Transverse colon (tissue), 4 donors: ENCODE data around the gene ATF2. TPM values are rescaled to one million over a fixed set of nuclear protein-coding genes. Genes with fewer than 3 reads are reported as not detected.

Experiments
- DNase-seq: peaks from one replicate; pipeline ENCODE4 v3.0.0-alpha.2; 2019
- H3K27ac ChIP-seq, 4 donors: fragments of 200-600 bp; sonication (generic); 2 replicates each; pipeline ENCODE4 v1.5.1; 2016 to 2018; ENCODE audit warnings: inconsistent platforms in 4 of 4
- H3K27me3 ChIP-seq: fragments of 200-600 bp; sonication (generic); 2 replicates; pipeline ENCODE4 v1.5.1; 2017; ENCODE audit warnings: inconsistent platforms
- H3K36me3 ChIP-seq, 4 donors: fragments of 200-600 bp; sonication (generic); 2 replicates each; pipeline ENCODE4 v1.5.1; 2017 to 2019; ENCODE audit warnings: inconsistent platforms in 4 of 4
- H3K4me1 ChIP-seq, 4 donors: fragments of 200-600 bp; sonication (generic); 2 replicates each; pipeline ENCODE4 v1.5.1; 2017 to 2020; ENCODE audit warnings: inconsistent platforms in 4 of 4
- H3K4me3 ChIP-seq, 4 donors: fragments of 200-600 bp; sonication (generic); 1 replicate in 1 of 4; 2 replicates in 3 of 4; pipeline versions ENCODE4 v1.5.1 to v1.6.1; 2017 to 2019; ENCODE audit warnings: inconsistent platforms in 4 of 4
- H3K9me3 ChIP-seq, 2 donors: fragments of 200-600 bp; sonication (generic); 2 replicates each; pipeline ENCODE4 v1.5.1; 2017 to 2019; ENCODE audit warnings: inconsistent platforms in 2 of 2
- CTCF ChIP-seq, 5 experiments: fragments of 200-600 bp in 3 of 5; fragments of 450-650 bp in 2 of 5; sonication (generic) in 3 of 5; IDR thresholded peaks; 1 replicate in 2 of 5; 2 replicates in 3 of 5; pipeline ENCODE4 v1.5.1; 2016 to 2017; ENCODE audit warnings: antibody characterized with exemption in 5 of 5, inconsistent platforms in 3 of 5, mild to moderate bottlenecking in 2 of 5, moderate library complexity in 1 of 5
- EP300 ChIP-seq: sonication (generic); formaldehyde crosslinking; IDR thresholded peaks from one replicate; pipeline ENCODE4 v1.6.1; 2017; ENCODE audit warnings: antibody characterized with exemption, low read depth
- POLR2A ChIP-seq: fragments of 450-650 bp; IDR thresholded peaks from one replicate; pipeline ENCODE4 v1.6.1; 2016; ENCODE audit warnings: antibody characterized with exemption, mild to moderate bottlenecking, moderate library complexity
- POLR2AphosphoS5 ChIP-seq, 3 donors: sonication (generic); formaldehyde crosslinking; IDR thresholded peaks; one replicate each; pipeline ENCODE4 v1.6.1; 2016; ENCODE audit warnings: antibody characterized with exemption in 3 of 3
- WGBS, 2 donors: methylation state at CpG; one replicate each; pipeline ENCODE4 v1.1.5; 2018; ENCODE audit warnings: low coverage in 1 of 2; 5-methylcytosine and 5-hydroxymethylcytosine counted together
- in situ Hi-C, 4 donors: fragments of 200-750 bp; cut with MboI; loops; one replicate each; pipeline versions ENCODE4 v1.15.0 to v1.15.1; 2017; ENCODE audit warnings: low sequenced_read_pairs in 3 of 4, low pct_ligation_motif_present in 1 of 4, low pct_unique_long_range_greater_than_20kb in 1 of 4
- intact Hi-C: fragments of 100-400 bp; cut with DNase I; formaldehyde crosslinking; loops from one replicate; pipeline ENCODE4 v1.15.1; 2023; ENCODE audit warnings: low total_unique reads
- total RNA-seq, 4 donors: library from RNA; depleted of rRNA; stranded (reverse); fragments of >200 nt; gene quantifications; one replicate each; pipeline ENCODE4 v1.1.0, GENCODE V29; 2016

The ATF2 gene
- total RNA-seq, 4 donors from 2014 or later, result 20.2 to 52.9 (median 30.0) TPM

GRCh38 chr2:175169191-175169590 lies 1.2 kb upstream of the ATF2 start:
- H3K27ac ChIP-seq, result peak overlapping the region in 3 of 4 donors; percentile 90 to 93 (median 91)
- no peaks in the 10 kb centered on the region for H3K9me3 ChIP-seq
- no peak for DNase-seq
- no peaks in the 10 kb centered on the region for H3K27me3 ChIP-seq
- peaks cover 0 to 11% (median 0%) of the 10 kb centered on the region in 4 donors for H3K36me3 ChIP-seq
- intact Hi-C loops (loop anchor here (2.0 kb wide), 1 partner anchor 486 kb away; no protein-coding TSS in a partner anchor), in situ Hi-C loops (no loop called here)
- TF ChIP-seq POLR2A (no peak), CTCF (IDR thresholded peaks at IDR 0.05) (no peak), POLR2AphosphoS5 (IDR thresholded peaks at IDR 0.05) (no peak)
- WGBS, 2 donors, result 50 to 61% methylated on average over 3 of the region's 3 CpGs
- H3K4me3 ChIP-seq, result peak overlapping the region in 1 of 4 donors; percentile 84
- peaks cover 5 to 26% (median 8%) of the 10 kb centered on the region in 4 donors for H3K4me1 ChIP-seq

- Histone ChIP-seq H3K9me3 (no peaks in the 10 kb centered on the region), H3K27me3 (no peaks in the 10 kb centered on the region), H3K4me1 (peaks cover 5 to 26% (median 8%) of the 10 kb centered on the region in 4 donors), H3K36me3 (peaks cover 0 to 6% (median 0%) of the 10 kb centered on the region in 4 donors), H3K27ac (peak overlapping the region; percentile 90 to 93 (median 92)), H3K4me3 (peak overlapping the region; percentile 53 to 84 (median 68))
- WGBS, 2 donors, result 0% methylated on average over 7 to 11 of the region's 11 CpGs
- DNase-seq, result no peak
- intact Hi-C loops, result loop anchor here (2.0 kb wide), 1 partner anchor 486 kb away; no protein-coding TSS in a partner anchor
- TF ChIP-seq POLR2AphosphoS5 (IDR thresholded peaks at IDR 0.05) (no peak), EP300 (no peak), POLR2A (no peak), CTCF (IDR thresholded peaks at IDR 0.05) (no peak)
- in situ Hi-C loops, result no loop called here
Observed at GRCh38 chr2:175168564-175168945, 552 bp upstream of the ATF2 start.

- TF ChIP-seq EP300 (no peak), CTCF (IDR thresholded peaks at IDR 0.05) (no peak), POLR2A (no peak), POLR2AphosphoS5 (IDR thresholded peaks at IDR 0.05) (no peak)
- peak overlapping the region; percentile 90 to 93 (median 92) for H3K27ac ChIP-seq
- peak overlapping the region; percentile 62 to 84 (median 68) for H3K4me3 ChIP-seq
- H3K27me3 ChIP-seq, result no peaks in the 10 kb centered on the region
- no peaks in the 10 kb centered on the region for H3K36me3 ChIP-seq
- H3K4me1 ChIP-seq, result peaks cover 5 to 26% (median 8%) of the 10 kb centered on the region in 4 donors
- WGBS, 2 donors, result 0 to 1% methylated on average over 9 to 32 of the region's 32 CpGs
- peak; percentile 33 for DNase-seq
- intact Hi-C loops, result no loop called here
- in situ Hi-C loops, result no loop called here
- H3K9me3 ChIP-seq, result no peaks in the 10 kb centered on the region
Observed at GRCh38 chr2:175167076-175167791, 769 bp downstream of the ATF2 start.

- H3K27me3 ChIP-seq, result no peaks in the 10 kb centered on the region
- H3K27ac ChIP-seq, result peak overlapping the region in 3 of 4 donors; percentile 90 to 93 (median 92)
- peak overlapping the region in 2 of 4 donors; percentile 62 to 84 for H3K4me3 ChIP-seq
- no peak for DNase-seq
- WGBS, 2 donors, result 60 to 61% methylated on average over 9 of the region's 9 CpGs
- no peaks in the 10 kb centered on the region for H3K36me3 ChIP-seq
- H3K4me1 ChIP-seq, result peaks cover 5 to 26% (median 8%) of the 10 kb centered on the region in 4 donors
- no peaks in the 10 kb centered on the region for H3K9me3 ChIP-seq
- TF ChIP-seq POLR2A, result no peak
- TF ChIP-seq CTCF (IDR thresholded peaks at IDR 0.05), result no peak
- no peak for TF ChIP-seq POLR2AphosphoS5 (IDR thresholded peaks at IDR 0.05)
- in situ Hi-C loops (no loop called here), intact Hi-C loops (no loop called here)
Observed at GRCh38 chr2:175166216-175166824, 1.7 kb downstream of the ATF2 start.
